ENCODE results near the gene TRPV6. TPM values are rescaled to one million over a fixed set of nuclear protein-coding genes. Genes with fewer than 3 reads are reported as not detected.

Gene TRPV6
- total RNA-seq, 2 donors from 2014 or later: not detected

GRCh38 chr7:142833174-142834048 lies 52.1 kb downstream of the TRPV6 start:
- intact Hi-C loops (cut with DNase I): no loop called here
- no peak for DNase-seq (ENCODE audit: low spot score)

DNA sequence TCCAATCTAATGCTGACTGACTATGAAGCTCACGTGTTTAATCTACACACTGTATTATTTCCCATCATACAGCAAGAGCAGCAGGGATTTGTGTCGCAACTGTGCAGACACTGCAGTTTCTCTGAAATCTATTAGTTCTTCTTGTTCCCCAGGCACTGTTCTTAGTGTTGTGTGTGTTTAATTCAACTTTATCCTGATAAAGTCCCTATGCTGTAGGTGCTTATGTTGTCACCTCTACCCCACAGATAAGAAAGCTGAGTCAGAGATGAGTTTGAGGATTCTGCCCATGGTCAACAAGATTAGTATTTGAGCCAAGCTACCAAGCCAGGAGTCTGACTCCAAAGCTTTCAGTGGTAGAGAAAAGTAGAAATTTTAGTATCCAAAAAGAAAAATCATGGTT lies 53.1 kb downstream of the TRPV6 start:
- intact Hi-C loops (cut with DNase I): no loop called here
- DNase-seq (ENCODE audit: low spot score): no peak

DNA sequence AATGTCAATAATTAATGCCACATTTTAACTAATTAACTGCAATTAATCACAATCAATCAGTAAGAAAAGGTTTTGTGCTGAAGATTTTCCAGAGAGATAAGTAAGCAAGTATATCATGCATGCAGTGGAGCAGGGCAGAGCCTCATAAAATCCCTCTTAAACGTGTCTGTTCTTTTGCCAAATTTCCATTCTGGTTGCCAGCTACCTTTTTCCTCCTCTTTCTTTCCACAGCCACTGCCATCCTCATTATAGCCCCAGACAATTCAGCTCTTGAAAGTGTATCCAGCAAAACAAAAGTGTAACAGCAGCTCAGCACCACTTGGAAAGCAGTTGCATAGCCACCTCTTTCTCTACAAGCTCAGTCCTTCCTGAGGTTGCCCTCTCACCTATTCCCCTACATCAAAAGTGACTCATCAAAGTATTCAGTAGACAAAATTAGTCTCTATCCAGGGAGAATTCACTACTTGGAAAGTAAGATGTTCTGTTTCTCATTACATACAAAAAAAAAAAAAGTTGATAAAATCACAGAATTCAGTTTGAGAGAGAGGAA lies 57.5 kb downstream of the TRPV6 start:
- intact Hi-C loops (cut with DNase I): no loop called here
- DNase-seq (ENCODE audit: low spot score): no peak

- intact Hi-C loops (cut with DNase I): no loop called here
- DNase-seq (ENCODE audit: low spot score): no peak
Measured at GRCh38 chr7:142822714-142823113, 62.8 kb downstream of the TRPV6 start.

Other genes starting within 250 kb of the TRPV6 start
- 1 to 10 TPM in 1 of 2 donors, not detected in 1; 7.8 TPM for gene PRSS1, start 136.3 kb downstream of the TRPV6 start, total RNA-seq
- 1 to 10 TPM; 1.9 to 9.0 TPM for gene PRSS2, start 114.8 kb downstream of the TRPV6 start, total RNA-seq
- 10 to 100 TPM; 11.9 to 33.5 TPM for gene EPHB6, start 30.7 kb downstream of the TRPV6 start, total RNA-seq
- not detected for gene TRPV5, start 48.0 kb upstream of the TRPV6 start, total RNA-seq
- not detected for gene LLCFC1, start 53.7 kb upstream of the TRPV6 start, total RNA-seq
- 1 to 10 TPM in 1 of 2 donors, under 1 TPM in 1; 0.67 to 1.2 TPM for gene KEL, start 76.6 kb upstream of the TRPV6 start, total RNA-seq
- gene OR9A2, start 141.4 kb upstream of the TRPV6 start, total RNA-seq: not detected
- not detected for gene OR6V1, start 166.6 kb upstream of the TRPV6 start, total RNA-seq
- not detected for gene PIP, start 246.3 kb upstream of the TRPV6 start, total RNA-seq